Endothelial cell of umbilical vein (primary cell): ENCODE measurements around the gene DPH7. TPM values are rescaled to one million over a fixed set of nuclear protein-coding genes. Genes with fewer than 3 reads are reported as not detected.

Experiments
- BruUV-seq: library from RNA; stranded (reverse); fragments of 400-500 nt; replicated peaks from 2 replicates; lab custom pipeline; 2021; lab: Mats Ljungman, UMichigan
- CTCF ChIA-PET: fragments of 300-600, 350-600 bp; sonication (Branson Sonifier 250); formaldehyde crosslinking; loops from one replicate; lab custom pipeline; 2021; ENCODE audit warnings: antibody characterized with exemption, inconsistent platforms; lab: Charles Lee
- POLR2A ChIA-PET: fragments of 300-600, 350-600 bp; sonication (Branson Sonifier 250); formaldehyde crosslinking; loops from one replicate; lab custom pipeline; 2021; ENCODE audit warnings: antibody characterized with exemption, inconsistent platforms; lab: Charles Lee
- DNase-seq: peaks from one replicate; pipeline ENCODE4 v3.0.0-alpha.2; 2011; ENCODE audit warnings: low read depth, low spot score
- FAIRE-seq: peaks from 2 replicates; lab custom pipeline; 2011; peaks lifted over from hg19 to GRCh38; lab: Jason Lieb, UNC
- H2AFZ ChIP-seq: 2 replicates; pipeline ENCODE4 v1.6.0; 2012; ENCODE audit warnings: low read depth, low read length, control low read depth, inconsistent platforms
- H3K27ac ChIP-seq: 2 replicates; pipeline ENCODE4 v1.5.1; 2011; ENCODE audit warnings: low read depth, mild to moderate bottlenecking, control low read depth, low read length, moderate library complexity; ENCODE audit not compliant: insufficient read depth
- H3K27me3 ChIP-seq, 2 experiments: 2 replicates each; pipeline versions ENCODE4 v1.6.0 to v1.6.1; 2011; ENCODE audit warnings: low read length in 2 of 2, mixed read lengths in 1 of 2; ENCODE audit not compliant: control insufficient read depth in 2 of 2, insufficient read depth in 2 of 2
- H3K36me3 ChIP-seq, 2 experiments: 2 replicates in 1 of 2; 3 replicates in 1 of 2; pipeline ENCODE4 v1.5.1; 2011; ENCODE audit warnings: low read length in 2 of 2, mild to moderate bottlenecking in 1 of 2, moderate library complexity in 1 of 2; ENCODE audit not compliant: control insufficient read depth in 2 of 2, insufficient read depth in 2 of 2; ENCODE audit errors: extremely low read depth in 1 of 2
- H3K4me1 ChIP-seq: 3 replicates; pipeline ENCODE4 v1.5.1; 2011; ENCODE audit warnings: mild to moderate bottlenecking, low read length; ENCODE audit not compliant: control insufficient read depth, insufficient read depth; ENCODE audit errors: extremely low read depth
- H3K4me2 ChIP-seq: 2 replicates; pipeline ENCODE4 v1.6.1; 2011; ENCODE audit warnings: low read length, control low read depth, mixed read lengths; ENCODE audit not compliant: insufficient read depth
- H3K4me3 ChIP-seq, 3 experiments: fragments of 200-600 bp in 1 of 3; sonication (generic), shearing (Covaris generic) in 1 of 3; replicated peaks in 1 of 3; 2 replicates each; pipeline ENCODE4 v1.5.1; 2011 to 2016; ENCODE audit warnings: control low read depth in 3 of 3, low read length in 3 of 3, mild to moderate bottlenecking in 2 of 3, inconsistent platforms in 1 of 3, low read depth in 1 of 3, moderate library complexity in 1 of 3; ENCODE audit not compliant: insufficient read depth in 1 of 3
- H3K79me2 ChIP-seq: 2 replicates; pipeline ENCODE4 v1.6.0; 2012; ENCODE audit warnings: low read length, inconsistent platforms; ENCODE audit not compliant: control insufficient read depth, insufficient read depth
- H3K9ac ChIP-seq: replicated peaks from 2 replicates; pipeline ENCODE3; 2011; ENCODE audit warnings: low read length, control low read depth; ENCODE audit not compliant: insufficient read depth; ENCODE audit errors: extremely low read depth
- H3K9me1 ChIP-seq: replicated peaks from 3 replicates; pipeline ENCODE4 v1.6.0; 2011; ENCODE audit warnings: mild to moderate bottlenecking, low read length; ENCODE audit not compliant: control insufficient read depth, insufficient read depth; ENCODE audit errors: extremely low read depth
- H3K9me3 ChIP-seq: replicated peaks from 2 replicates; pipeline ENCODE4 v1.5.1; 2012; ENCODE audit warnings: low read length, inconsistent platforms; ENCODE audit not compliant: control insufficient read depth, insufficient read depth
- H4K20me1 ChIP-seq: replicated peaks from 2 replicates; pipeline ENCODE3; 2011; ENCODE audit warnings: mild to moderate bottlenecking, low read length; ENCODE audit not compliant: control insufficient read depth, insufficient read depth; ENCODE audit errors: extremely low read depth
- EZH2 ChIP-seq: IDR thresholded peaks from 2 replicates; pipeline ENCODE4 v1.6.1; 2012; ENCODE audit warnings: borderline replicate concordance, low read depth, mild to moderate bottlenecking, moderate library complexity, low read length, inconsistent platforms; ENCODE audit not compliant: severe bottlenecking
- FOS ChIP-seq: IDR thresholded peaks from 2 replicates; pipeline ENCODE4 v1.6.1; 2011; ENCODE audit warnings: mild to moderate bottlenecking, low read length, moderate library complexity, borderline replicate concordance; ENCODE audit not compliant: insufficient read depth
- GATA2 ChIP-seq: IDR thresholded peaks from 2 replicates; pipeline ENCODE4 v1.7.0; 2011; ENCODE audit warnings: low read depth, mild to moderate bottlenecking, moderate library complexity, mixed read lengths, low read length; ENCODE audit not compliant: insufficient read length, insufficient read depth
- JUN ChIP-seq: IDR thresholded peaks from 2 replicates; pipeline ENCODE4 v1.6.1; 2011; ENCODE audit warnings: borderline replicate concordance, low read depth; ENCODE audit not compliant: insufficient read length, insufficient read depth
- MYC ChIP-seq: IDR thresholded peaks from one replicate; pipeline ENCODE4 v1.6.1; 2011; ENCODE audit warnings: mild to moderate bottlenecking, low read depth, low read length
- POLR2A ChIP-seq: IDR thresholded peaks from 2 replicates; pipeline ENCODE4 v1.6.1; 2012; ENCODE audit warnings: low read depth, mild to moderate bottlenecking, control low read depth, low read length
- POLR2AphosphoS5 ChIP-seq: IDR thresholded peaks from 2 replicates; pipeline ENCODE4 v1.6.1; 2012; ENCODE audit warnings: low read depth, mild to moderate bottlenecking, control low read depth, low read length, moderate library complexity; ENCODE audit not compliant: insufficient read depth
- dilution Hi-C: fragments of 300-500 bp; cut with MboI; formaldehyde crosslinking; loops from one replicate; pipeline ENCODE4 v1.15.0; 2019; ENCODE audit warnings: low sequenced_read_pairs; ENCODE audit not compliant: extremely low pct_ligation_motif_present
- intact Hi-C: fragments of 100-400 bp; cut with micrococcal nuclease; formaldehyde crosslinking; loops from one replicate; pipeline ENCODE4 v1.10.0; 2022
- polyA plus RNA-seq, 4 experiments: library from polyadenylated mRNA; depleted of rRNA in 3 of 4; stranded (reverse) in 3 of 4; unstranded in 1 of 4; fragments of >200 nt; gene quantifications; 2 replicates each; pipeline versions ENCODE4 v1.2.1 to v1.2.3, GENCODE V29; 2011 to 2012; ENCODE audit warnings: missing spikeins in 1 of 4
- total RNA-seq: library from RNA; stranded (reverse); gene quantifications from 2 replicates; pipeline ENCODE4 v1.2.3, GENCODE V29; 2021
- TF ChIP-seq, protein P1 (sequence below): IDR thresholded peaks from 2 replicates; pipeline ENCODE4 v1.6.1; 2011; ENCODE audit not compliant: insufficient read depth, insufficient read length
- TF ChIP-seq, protein P2 (sequence below), 2 donors: IDR thresholded peaks; 1 replicate in 1 of 2; 2 replicates in 1 of 2; pipeline ENCODE4 v1.5.1; 2011; ENCODE audit warnings: low read length in 2 of 2, mild to moderate bottlenecking in 2 of 2, moderate library complexity in 2 of 2, control low read depth in 1 of 2, inconsistent platforms in 1 of 2, low read depth in 1 of 2; ENCODE audit not compliant: insufficient read depth in 1 of 2; ENCODE audit errors: extremely low read depth in 1 of 2

Gene DPH7
- total and polyA plus RNA-seq, 2 donors (not counting 3 experiments of a cell fraction or from before 2014, with no cell fraction given), result 41.8 to 43.2 TPM

DNA sequence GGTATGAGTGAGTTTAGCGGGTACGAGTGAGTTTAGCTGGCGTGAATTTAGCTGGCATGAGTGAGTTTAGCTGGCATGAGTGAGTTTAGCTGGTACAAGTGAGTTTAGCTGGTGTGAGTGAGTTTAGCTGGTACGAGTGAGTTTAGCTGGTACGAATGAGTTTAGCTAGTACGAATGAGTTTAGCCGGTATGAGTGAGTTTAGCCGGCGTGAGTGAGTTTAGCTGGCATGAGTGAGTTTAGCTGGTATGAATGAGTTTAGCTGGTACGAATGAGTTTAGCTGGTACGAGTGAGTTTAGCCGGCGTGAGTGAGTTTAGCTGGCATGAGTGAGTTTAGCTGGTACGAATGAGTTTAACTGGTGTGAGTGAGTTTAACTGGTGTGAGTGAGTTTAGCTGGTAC lies 69.5 kb downstream of the DPH7 start:
- no peak for TF ChIP-seq GATA2
- no peak for TF ChIP-seq POLR2AphosphoS5
- TF ChIP-seq FOS, result no peak
- no peak for TF ChIP-seq EZH2
- TF ChIP-seq MYC, result no peak
- no peak for TF ChIP-seq JUN
- TF ChIP-seq, protein P1, sequence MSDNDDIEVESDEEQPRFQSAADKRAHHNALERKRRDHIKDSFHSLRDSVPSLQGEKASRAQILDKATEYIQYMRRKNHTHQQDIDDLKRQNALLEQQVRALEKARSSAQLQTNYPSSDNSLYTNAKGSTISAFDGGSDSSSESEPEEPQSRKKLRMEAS, result no peak
- TF ChIP-seq, protein P2, sequence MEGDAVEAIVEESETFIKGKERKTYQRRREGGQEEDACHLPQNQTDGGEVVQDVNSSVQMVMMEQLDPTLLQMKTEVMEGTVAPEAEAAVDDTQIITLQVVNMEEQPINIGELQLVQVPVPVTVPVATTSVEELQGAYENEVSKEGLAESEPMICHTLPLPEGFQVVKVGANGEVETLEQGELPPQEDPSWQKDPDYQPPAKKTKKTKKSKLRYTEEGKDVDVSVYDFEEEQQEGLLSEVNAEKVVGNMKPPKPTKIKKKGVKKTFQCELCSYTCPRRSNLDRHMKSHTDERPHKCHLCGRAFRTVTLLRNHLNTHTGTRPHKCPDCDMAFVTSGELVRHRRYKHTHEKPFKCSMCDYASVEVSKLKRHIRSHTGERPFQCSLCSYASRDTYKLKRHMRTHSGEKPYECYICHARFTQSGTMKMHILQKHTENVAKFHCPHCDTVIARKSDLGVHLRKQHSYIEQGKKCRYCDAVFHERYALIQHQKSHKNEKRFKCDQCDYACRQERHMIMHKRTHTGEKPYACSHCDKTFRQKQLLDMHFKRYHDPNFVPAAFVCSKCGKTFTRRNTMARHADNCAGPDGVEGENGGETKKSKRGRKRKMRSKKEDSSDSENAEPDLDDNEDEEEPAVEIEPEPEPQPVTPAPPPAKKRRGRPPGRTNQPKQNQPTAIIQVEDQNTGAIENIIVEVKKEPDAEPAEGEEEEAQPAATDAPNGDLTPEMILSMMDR (IDR thresholded peaks at IDR 0.05; ENCODE audit: extremely low read depth in 1 of 2, insufficient read depth in 1 of 2, low read depth in 1 of 2, low read length in 2 of 2), result no peak
- TF ChIP-seq POLR2A, result no peak
- Histone ChIP-seq H4K20me1 (no peaks in the 10 kb centered on the region), H3K36me3 (no peaks in the 10 kb centered on the region), H2AFZ (no peak overlapping the region), H3K27me3 (no peaks in the 10 kb centered on the region), H3K9ac (no peak overlapping the region), H3K4me3 (no peak overlapping the region), H3K9me3 (no peaks in the 10 kb centered on the region), H3K27ac (no peak overlapping the region), H3K4me1 (no peaks in the 10 kb centered on the region), H3K4me2 (no peak overlapping the region), H3K79me2 (no peaks in the 10 kb centered on the region), H3K9me1 (no peaks in the 10 kb centered on the region)
- intact Hi-C loops (no loop called here), dilution Hi-C loops (no loop called here)
- POLR2A ChIA-PET, result no interaction called here
- DNase-seq (no peak), FAIRE-seq (no peak)
- no TSS peak for BruUV-seq
- CTCF ChIA-PET, result interaction anchor here (0.9 to 2.8 kb wide), 10 partner anchors 11 to 222 kb away, joined by 3 to 9 read pairs (median 6); partner anchors contain the start of genes EXD3 and NOXA1
